ENCODE results near the gene PAX8. TPM values are rescaled to one million over a fixed set of nuclear protein-coding genes. Genes with fewer than 3 reads are reported as not detected.
"Not testable (repeated sequence)": the region's sequence is repeated elsewhere in the genome, so short reads cannot be mapped to it uniquely, and the experiment has no call there.

Gene PAX8
- total RNA-seq, 1 donor from 2014 or later = 0.66 TPM

DNA sequence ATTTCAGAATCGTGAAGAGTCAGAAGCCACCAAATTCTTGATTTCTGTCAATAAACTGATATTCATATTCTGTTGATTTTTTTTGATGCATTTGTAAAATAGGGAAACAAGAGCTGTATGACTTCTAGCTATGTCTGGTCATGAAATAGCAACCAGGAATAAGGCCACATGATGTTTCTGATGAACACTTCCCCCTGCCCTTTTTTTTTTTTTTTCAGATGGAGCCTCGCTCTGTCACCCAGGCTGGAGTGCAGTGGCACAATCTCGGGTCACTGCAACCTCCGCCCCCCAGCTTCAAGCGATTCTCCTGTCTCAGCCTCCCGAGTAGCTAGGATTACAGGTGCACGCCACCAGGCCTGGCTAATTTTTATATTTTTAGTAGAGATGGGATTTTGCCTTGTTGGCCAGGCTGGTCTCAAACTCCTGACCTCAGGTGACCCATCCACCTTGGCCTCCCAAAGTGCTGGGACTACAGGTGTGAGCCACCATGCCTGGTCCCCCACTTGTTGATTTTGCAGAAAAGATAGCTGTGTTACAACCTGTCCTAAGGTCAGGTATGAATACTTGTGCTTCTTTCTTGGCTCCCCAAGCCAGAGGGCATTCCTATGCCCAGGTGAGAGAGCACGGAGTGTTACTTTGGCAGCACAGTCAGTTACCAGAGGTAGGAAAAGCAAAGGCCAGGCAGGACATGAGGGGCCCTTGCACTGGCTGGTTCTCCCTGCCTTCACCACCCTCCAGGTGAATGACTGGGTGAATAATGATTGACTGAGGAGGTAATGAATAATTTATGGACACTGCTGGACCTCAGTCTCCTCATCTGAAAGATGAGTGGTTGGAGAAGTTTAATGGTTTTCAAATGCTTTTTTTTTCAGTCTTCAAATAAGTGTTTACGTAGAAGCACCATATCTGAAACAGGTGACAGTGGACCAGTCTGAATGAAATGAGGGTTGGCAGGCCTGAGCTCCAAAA is 39.6 kb downstream of the PAX8 start:
- intact Hi-C loops (cut with micrococcal nuclease) = no loop called here

DNA sequence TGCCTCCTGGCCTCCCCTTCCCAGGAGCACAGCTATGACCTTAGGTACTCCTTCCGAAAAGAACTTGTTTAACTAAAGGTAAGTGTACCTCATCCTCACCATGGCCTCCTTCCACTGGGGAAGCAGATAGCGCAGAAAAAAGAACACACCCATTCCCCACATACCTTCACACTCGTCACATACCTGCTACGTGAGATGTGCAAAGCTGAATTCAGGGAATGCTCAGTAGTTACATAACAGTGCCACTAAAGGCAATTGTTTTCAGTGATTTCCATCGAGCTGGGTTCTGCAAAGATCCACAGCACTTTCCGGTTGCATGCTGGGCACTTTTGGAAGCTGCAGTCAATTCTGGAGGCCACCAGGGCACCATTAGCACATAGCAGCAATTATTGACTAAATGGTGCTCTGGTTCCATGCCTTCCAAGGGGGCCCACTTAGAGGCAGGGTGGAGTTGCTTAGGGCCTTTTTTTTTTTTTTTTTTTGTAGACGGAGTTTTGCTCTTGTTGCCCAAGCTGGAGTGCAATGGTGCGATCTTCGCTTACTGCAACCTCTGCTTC is 41.0 kb downstream of the PAX8 start:
- intact Hi-C loops (cut with micrococcal nuclease) = no loop called here

DNA sequence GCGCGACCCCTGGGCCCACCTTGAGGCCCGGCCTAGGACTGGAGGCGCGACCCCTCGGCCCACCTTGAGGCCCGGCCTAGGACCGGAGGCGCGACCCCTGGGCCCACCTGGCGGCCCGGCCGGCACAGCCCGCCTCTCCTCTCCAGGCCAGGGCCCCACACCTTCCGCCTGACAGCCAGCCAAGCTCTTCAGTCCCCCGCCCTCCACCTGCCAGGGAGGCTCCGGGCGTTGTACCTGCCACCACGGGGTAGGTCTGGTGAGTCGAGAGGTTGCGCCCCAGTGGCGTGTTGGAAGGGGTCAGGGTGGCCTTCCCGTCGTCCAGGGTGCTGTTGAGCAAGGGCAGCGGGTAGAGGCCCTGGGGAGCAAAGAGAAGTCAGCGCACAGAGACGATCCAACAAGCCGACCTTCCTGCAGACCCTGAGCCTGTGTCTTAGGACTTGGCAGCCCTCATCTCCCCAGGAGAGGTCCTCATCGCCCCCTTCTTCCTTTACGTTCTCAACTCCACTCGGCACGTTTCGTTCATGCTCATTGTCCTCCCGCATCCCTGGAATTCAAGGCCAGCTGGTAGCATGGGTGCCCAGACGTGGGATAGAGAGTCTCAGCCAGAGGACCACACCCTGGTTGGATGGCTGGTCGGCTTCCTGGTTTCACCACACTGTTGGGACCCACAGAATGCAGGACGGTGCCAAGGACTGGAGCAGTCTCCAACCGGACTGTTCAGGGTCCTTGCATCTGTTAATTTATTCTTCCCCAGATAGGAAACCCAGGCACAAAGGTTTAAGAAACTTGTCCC is 42.2 kb downstream of the PAX8 start:
- intact Hi-C loops (cut with micrococcal nuclease) = no loop called here

DNA sequence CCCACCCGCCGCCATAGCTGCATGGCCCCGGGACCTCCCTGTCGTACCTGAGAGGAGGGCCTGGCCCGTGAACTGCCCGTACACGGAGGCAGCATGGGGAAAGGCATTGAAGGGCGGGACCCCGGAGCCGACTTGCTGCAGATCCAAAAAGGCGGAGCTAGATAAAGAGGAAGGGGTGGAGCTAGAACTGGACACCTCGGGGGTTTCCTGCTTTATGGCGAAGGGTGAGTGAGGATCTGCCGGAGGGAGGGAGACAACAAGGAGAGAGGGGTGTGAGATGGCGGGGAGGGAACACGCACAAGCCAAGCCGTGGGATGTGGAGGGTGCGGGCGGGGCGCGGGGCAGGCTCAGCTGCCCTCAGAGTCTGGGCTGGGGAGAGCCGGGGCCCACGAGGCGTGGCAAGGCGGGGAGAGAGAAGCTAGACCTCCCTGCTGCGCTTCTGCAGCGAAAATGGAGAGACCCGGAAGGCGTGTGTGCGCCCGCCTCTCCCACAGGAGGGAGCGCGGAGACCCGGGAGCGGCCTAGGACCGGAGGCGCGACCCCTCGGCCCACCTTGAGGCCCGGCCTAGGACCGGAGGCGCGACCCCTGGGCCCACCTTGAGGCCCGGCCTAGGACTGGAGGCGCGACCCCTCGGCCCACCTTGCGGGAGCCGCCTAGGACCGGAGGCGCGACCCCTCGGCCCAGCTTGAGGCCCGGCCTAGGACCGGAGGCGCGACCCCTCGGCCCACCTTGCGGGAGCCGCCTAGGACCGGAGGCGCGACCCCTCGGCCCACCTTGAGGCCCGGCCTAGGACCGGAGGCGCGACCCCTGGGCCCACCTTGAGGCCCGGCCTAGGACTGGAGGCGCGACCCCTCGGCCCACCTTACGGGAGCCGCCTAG is 43.1 kb downstream of the PAX8 start:
- intact Hi-C loops (cut with micrococcal nuclease) = not testable (repeated sequence)

DNA sequence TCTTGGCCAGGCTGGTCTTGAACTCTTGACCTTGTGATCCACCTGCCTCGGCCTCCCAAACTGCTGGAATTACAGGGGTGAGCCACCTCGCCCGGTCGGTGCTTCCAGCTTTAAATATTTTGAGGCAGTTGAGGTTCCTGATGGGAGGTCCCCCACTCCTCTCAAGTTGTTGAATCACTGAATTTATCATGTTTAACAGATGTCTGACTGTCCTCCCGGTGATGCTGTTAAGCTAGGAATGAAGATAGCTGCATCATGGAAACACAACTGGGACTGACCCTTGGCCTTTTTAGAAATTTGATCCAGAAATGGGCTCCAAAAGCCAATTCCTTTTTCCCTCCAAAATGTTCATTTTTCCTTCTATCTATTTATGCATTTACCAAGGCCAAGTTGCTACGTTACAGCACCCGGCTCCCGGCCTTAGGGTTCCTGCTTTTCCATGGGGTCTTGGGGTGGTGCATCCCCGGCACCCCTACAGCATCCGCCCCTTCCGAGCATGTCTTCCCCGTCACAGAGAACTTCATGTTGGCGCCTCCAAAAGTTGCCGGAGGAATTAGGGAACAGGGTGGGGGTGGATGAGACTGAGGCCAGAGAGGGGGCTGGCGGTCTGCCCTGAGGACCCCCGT is 43.9 kb downstream of the PAX8 start:
- intact Hi-C loops (cut with micrococcal nuclease) = no loop called here

DNA sequence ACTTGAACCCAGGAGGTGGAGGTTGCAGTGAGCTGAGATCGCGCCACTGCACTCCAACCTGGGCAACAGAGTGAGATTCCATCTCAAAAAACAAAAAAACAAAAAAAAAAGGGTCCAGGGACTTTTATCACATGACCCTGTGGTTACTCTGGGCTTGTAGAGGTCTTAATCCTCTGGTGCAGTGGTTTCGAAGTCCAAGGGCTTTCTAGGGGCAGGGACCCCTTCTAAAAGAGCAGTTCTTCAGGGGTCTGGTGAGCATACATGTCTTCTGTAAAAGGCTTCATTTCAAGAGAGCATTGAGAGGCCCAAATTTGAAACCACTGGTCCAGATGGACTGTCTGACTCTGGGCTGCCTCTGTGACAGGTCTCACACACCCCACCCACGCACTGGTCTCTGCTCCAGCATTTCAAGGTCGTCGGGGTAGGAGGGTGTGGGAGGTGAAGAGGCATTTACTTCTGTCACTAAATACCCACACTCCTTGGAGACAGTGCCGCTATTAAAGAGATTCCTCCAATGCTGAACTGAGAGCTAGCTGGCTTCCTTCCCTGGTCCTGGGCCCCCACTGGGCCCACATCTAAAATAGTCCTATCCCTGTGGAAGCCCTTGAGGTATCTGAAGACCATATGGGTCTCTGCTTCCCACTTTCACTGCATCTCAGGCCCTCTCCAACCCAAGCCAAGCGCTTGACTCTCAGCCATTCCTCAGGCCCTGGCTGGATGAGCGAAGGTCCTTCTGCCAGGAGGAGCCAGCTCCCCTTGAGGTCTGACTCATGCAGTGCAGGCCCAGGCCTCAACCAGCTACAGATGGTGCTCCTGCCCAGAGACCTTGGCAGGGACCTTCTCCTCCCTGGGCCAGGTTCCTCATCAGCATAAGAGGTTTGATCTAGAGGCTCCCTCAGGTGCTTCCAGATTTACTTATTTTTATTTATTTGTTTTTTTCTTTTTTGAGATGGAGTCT is 44.8 kb downstream of the PAX8 start:
- intact Hi-C loops (cut with micrococcal nuclease) = no loop called here

DNA sequence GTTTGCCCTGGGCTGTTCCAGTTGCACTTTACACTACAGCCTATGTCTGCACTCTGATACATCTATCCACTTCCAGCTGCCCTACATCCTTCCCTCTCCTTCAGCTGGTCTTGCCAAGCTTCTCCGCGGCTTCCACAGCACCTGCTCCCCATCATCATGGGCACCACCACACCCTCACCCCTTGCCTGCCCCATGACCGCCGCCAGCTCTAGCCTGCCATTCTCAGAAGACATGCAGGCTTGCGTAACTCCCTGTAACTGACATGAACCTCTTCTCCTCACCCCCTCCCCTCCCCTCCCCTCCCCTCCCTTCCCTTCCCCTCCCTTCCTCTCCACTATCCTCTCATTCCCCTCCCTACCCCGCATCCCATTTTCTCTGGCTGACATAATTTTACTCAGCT is 46.0 kb downstream of the PAX8 start:
- intact Hi-C loops (cut with micrococcal nuclease) = no loop called here

DNA sequence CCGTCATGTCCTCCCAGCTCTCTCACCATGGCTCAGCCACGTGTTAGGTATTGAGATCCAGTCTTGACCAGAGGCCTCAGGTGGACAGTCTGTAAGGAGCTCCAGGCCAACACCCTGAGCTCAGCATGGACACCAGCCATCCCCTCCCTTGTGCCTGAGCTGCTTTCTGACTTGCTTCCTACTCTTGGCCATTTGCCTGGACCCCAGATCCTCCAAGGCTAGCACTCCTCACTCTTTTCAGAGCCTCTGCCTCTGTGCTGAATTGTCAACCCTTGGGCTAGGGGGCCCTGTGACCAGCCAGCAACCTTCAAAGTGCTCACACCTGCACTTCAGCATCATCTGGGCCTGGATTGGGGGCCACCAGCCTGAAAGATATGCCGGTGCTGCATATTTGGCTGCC is 46.6 kb downstream of the PAX8 start:
- intact Hi-C loops (cut with micrococcal nuclease) = no loop called here

DNA sequence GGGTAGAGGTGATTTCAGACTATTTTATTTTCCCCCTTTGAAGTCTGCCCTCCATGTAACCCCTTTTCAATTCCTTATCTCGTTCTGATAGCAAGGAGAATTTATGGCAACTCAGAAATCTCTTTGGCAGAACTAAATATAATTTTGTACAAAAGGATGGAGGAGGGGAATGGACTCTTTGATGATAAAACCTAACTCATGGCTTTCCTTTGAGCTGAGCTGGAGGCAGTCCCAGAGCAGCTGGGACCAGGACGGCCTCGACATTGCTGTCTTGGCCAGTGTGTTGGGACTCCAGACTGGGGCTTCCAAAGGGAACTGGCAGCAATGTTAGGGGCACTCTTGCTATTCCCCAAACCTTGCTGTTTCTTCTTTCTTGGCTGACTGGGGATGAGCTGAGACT is 47.7 kb downstream of the PAX8 start:
- intact Hi-C loops (cut with micrococcal nuclease) = no loop called here

DNA sequence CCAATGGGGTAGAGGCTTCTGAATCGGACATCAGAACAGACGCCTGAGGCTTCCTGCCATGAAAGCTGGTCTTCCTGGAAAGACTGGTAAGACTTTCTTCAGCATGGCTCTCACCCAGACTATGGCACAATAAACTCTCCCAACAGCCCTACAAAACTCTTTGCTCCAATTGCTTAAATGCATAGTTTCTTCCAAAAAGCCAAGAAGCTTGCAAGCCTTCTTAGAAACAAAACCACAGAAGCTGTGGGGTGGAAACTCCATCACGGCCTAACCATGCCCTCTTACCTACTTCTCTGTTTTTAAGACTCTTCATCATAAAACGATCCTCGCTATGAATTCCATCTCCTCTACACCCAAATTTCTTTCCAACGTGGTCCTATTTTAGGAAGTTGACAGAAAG is 48.2 kb downstream of the PAX8 start:
- intact Hi-C loops (cut with micrococcal nuclease) = no loop called here

DNA sequence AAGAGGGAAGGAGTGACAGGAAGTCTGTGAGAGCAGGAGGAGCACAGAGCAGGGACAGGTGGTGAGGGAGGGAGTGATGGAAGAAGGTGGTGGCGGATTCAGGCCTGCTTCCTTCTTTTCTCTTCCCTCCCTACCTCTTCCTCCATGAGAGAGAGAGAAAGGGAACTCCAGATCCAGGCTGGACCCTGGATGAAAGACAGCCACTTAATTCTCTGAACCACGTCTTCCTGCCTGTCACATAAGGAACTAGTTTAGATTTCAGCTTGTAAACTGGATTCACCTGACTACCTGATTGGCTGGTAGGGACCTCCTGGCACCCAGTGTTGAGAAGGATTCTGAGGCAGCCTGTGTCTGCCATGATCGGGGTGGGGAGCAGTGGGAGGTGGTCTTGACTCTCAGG is 48.9 kb downstream of the PAX8 start:
- intact Hi-C loops (cut with micrococcal nuclease) = no loop called here

DNA sequence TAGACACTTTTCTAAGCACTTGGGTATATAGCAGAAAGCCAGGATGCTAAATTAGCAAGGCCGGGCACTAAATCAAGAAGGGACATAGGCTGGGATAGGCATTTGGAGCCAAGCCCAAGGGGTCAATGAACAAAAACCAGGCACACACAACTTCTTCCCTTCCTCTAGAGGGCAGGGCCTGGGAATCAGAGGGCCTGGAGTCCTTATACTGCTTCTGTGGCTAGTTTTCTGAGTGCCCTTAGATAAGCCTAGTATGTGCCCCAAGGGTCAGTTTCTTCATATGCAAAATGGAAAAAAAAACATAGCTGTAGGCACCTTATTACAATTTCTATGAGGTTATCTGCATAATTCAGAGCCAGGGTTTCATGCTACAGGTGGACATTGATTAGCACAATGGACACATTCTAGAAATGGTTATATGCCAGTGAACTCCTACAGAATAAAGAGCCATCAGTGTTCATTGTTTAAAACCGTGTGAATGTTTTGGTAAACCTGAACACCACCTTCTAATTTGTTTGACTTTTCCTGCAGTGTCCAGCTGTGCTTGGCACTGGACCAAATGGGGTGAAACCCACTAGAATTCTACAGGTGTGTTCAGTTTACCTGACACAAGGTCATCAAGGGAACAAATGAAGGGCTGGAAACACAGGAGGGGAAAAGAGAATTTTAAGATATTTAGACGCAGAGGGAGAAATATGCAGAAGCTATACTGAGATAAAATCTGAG is 49.6 kb downstream of the PAX8 start:
- intact Hi-C loops (cut with micrococcal nuclease) = no loop called here

DNA sequence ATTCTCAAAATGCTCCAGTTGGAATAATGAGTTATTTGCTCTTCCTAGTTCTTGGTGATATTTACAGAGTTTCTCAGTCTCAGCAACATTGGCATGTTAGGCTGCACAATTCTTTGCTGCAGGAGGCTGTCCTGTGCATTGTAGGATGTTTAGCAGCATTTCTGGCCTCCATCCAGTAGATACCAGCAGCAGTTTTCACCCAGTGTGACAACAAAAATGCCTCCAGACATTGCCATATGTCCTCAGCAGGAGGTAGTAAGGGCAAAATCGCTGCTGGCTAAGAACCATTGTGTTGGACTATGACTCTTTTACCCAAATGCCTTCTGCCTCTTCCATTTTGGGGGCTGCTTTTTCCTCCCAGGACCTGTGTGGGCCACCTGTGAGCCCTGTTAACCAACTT is 50.4 kb downstream of the PAX8 start:
- intact Hi-C loops (cut with micrococcal nuclease) = no loop called here

DNA sequence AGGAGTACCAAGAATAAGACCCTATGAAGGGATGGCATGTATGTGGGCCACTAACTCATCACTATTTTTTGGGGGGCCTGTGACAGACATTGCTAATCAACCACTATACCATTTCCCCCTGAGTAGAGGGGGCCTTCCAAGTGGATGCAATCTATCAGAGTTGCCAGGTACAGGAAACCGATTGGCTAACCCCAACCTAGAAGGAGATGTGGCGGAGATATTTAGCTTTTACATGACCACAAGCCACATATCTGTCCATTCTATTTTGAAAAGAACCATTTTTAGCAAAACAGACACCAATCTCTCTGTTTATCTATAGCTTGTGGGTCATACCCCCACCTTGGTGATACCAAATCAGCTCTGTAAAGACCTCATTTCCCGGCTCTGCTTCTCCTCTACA is 51.0 kb downstream of the PAX8 start:
- intact Hi-C loops (cut with micrococcal nuclease) = no loop called here

DNA sequence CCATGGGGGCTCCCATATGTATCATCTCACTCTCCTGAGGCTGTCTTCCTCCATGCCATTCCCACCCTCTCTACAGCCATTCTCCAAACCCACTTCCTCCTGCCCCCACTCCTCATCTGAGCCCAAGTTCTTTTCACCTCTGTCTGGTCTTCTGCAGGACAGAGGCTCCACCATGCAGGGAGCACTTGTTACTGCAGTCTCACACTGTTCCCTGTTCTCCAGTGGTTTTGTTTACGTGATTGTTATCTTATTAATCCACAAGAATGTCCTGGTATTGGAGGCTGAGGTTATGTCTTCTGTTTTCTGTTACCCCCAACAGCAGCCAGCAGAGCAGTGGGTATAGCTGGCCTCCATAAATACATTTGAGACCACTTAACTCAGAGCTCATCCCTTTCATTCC is 51.4 kb downstream of the PAX8 start:
- intact Hi-C loops (cut with micrococcal nuclease) = no loop called here

DNA sequence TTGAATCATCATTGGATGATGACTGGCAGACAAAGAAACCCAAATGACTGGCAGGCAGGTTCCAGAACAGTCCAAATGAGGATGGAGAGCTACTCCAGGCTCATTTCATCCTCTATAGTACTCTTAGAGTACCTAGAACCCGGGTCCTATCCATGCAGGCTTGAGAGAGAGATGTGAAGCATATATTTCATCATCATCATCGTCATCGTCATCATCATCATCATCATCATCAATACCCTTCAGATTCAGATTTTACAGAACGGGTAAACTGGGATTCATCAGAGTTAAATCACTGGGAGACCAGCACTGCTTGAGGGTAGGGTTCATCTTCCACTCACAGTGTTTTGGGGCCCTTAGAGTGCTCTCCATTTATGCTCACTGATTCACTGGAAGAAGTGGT is 52.3 kb downstream of the PAX8 start:
- intact Hi-C loops (cut with micrococcal nuclease) = no loop called here

DNA sequence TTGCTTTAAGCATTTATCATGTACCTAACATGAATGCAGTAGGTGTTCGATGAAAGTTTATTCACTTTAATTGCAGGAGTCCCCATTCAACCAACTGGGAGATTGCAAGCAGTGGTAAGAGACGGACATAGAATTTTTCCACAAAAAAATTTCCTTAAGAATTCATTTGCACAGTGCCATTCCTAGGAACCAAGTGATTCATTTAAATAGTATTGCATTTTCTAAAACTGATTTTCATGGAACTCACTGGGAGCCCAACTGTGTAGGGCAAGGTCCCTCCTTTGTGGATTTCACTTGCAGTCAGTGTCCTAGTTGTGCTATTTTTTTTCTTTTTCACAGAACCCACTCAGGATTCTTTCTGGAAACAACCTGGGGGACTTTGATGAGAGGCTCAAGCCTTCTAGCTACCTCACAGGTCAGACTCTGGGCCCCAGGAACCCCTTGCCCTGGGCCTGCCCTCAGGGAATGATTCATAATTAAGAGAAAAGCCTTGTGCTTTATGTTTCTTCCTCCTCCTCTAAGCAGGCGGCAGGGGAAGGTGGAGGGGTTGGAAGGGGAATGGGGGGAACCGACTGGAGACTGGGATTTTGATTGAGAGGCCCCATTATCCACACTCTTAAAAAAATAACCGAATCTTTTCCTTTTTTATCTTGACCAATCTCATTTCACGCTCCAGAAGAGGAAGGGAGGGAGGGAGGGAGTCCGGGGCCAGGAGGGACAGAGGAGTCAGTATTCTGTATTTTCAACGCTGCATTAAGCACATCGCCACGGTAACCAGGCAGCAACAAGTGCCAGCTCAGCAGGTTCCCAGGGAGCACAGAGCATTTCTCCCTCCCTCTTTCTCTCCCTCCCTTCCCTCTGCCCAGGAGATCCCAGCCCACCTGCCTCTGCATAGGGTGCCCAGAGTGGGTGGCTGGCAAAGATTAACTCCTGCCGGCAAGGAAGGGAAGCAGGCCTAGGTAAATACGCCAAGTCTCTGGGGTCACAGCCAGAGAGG is 53.2 kb downstream of the PAX8 start:
- intact Hi-C loops (cut with micrococcal nuclease) = no loop called here
